ENCODE data around the gene CPNE1.
A peak's percentile ranks its signal among the peaks of the same experiment; 100 is the strongest.
"Not testable (repeated sequence)": the region's sequence is repeated elsewhere in the genome, so short reads cannot be mapped to it uniquely, and the experiment has no call there.

CPNE1 gene

GRCh38 chr20:35697696-35698297 is 33.1 kb upstream of the CPNE1 start:
- no peak for DNase-seq

GRCh38 chr20:35695978-35696377 is 31.3 kb upstream of the CPNE1 start:
- no peak for DNase-seq

- no peak for DNase-seq
Measured at GRCh38 chr20:35695245-35695749, 30.6 kb upstream of the CPNE1 start.

GRCh38 chr20:35690265-35690664 is 25.6 kb upstream of the CPNE1 start:
- no peak for DNase-seq

GRCh38 chr20:35686872-35687271 is 22.2 kb upstream of the CPNE1 start:
- not testable (repeated sequence) for DNase-seq

GRCh38 chr20:35685368-35685767 is 20.7 kb upstream of the CPNE1 start:
- not testable (repeated sequence) for DNase-seq

GRCh38 chr20:35681960-35682359 is 17.3 kb upstream of the CPNE1 start:
- no peak for DNase-seq

- DNase-seq, result no peak
Measured at GRCh38 chr20:35680452-35681183, 15.9 kb upstream of the CPNE1 start.

- DNase-seq, result no peak
Measured at GRCh38 chr20:35674921-35675320, 10.2 kb upstream of the CPNE1 start.

GRCh38 chr20:35673884-35674283 is 9.2 kb upstream of the CPNE1 start:
- DNase-seq, result no peak

- no peak for DNase-seq
Measured at GRCh38 chr20:35669681-35670080, 5.0 kb upstream of the CPNE1 start.

GRCh38 chr20:35669221-35669620 is 4.5 kb upstream of the CPNE1 start:
- DNase-seq, result no peak

- DNase-seq, result no peak
Measured at GRCh38 chr20:35665949-35666288, 1.2 kb upstream of the CPNE1 start.

GRCh38 chr20:35663516-35664465 is 909 bp downstream of the CPNE1 start:
- peak; percentile 81 for DNase-seq

- DNase-seq, result no peak
Measured at GRCh38 chr20:35662551-35662950, 2.1 kb downstream of the CPNE1 start.

- DNase-seq, result no peak
Measured at GRCh38 chr20:35661908-35662307, 2.8 kb downstream of the CPNE1 start.

GRCh38 chr20:35661053-35661452 is 3.6 kb downstream of the CPNE1 start:
- peak in 1 of 2 donors; percentile 75 for DNase-seq

- no peak for DNase-seq
Measured at GRCh38 chr20:35660122-35660937, 4.4 kb downstream of the CPNE1 start.

GRCh38 chr20:35657271-35657670 is 7.4 kb downstream of the CPNE1 start:
- DNase-seq, result peak in 1 of 2 donors; percentile 24

GRCh38 chr20:35654415-35654814 is 10.3 kb downstream of the CPNE1 start:
- no peak for DNase-seq

- no peak for DNase-seq
Measured at GRCh38 chr20:35653893-35654292, 10.8 kb downstream of the CPNE1 start.

GRCh38 chr20:35653430-35653734 is 11.3 kb downstream of the CPNE1 start:
- no peak for DNase-seq
